GM15510 (cell line): Measurements from ENCODE around the gene KNL1.

Source experiments
- POLR2A ChIP-seq: IDR thresholded peaks from 3 replicates; pipeline ENCODE4 v1.6.1; 2011; ENCODE audit warnings: borderline replicate concordance; ENCODE audit not compliant: insufficient read length; ENCODE audit errors: extremely low read depth

The KNL1 gene

GRCh38 chr15:40688932-40689799, 95.1 kb downstream of the KNL1 start:
- TF ChIP-seq POLR2A, result no peak

- TF ChIP-seq POLR2A, result no peak
Observed at GRCh38 chr15:40691737-40692136, 97.7 kb downstream of the KNL1 start.

GRCh38 chr15:40693904-40694687, 100.0 kb downstream of the KNL1 start:
- no peak for TF ChIP-seq POLR2A

GRCh38 chr15:40694688-40695468, 100.8 kb downstream of the KNL1 start, which contains the start of gene RAD51:
Gene RAD51, plus strand, starts transcription at chr15:40695174. Its CDS starts 3,585 bp downstream, at chr15:40698759.
- peak; percentile 73 for TF ChIP-seq POLR2A

GRCh38 chr15:40695469-40695890, 101.4 kb downstream of the KNL1 start:
- TF ChIP-seq POLR2A, result no peak

GRCh38 chr15:40696228-40696627, 102.2 kb downstream of the KNL1 start:
- no peak for TF ChIP-seq POLR2A

- TF ChIP-seq POLR2A, result no peak
Observed at GRCh38 chr15:40697916-40698315, 103.9 kb downstream of the KNL1 start.

GRCh38 chr15:40702077-40702476, 108.0 kb downstream of the KNL1 start:
- no peak for TF ChIP-seq POLR2A

- TF ChIP-seq POLR2A, result no peak
Observed at GRCh38 chr15:40706121-40706520, 112.1 kb downstream of the KNL1 start.
